CMK (cell line): ENCODE data around the gene MLLT6.

Experiments used
- DNase-seq: peaks from one replicate; pipeline ENCODE4 v3.0.0-alpha.2; 2010; ENCODE audit warnings: low read depth

MLLT6 gene

GRCh38 chr17:38674749-38675615 is 30.1 kb upstream of the MLLT6 start, which contains the start of gene EPOP:
Gene EPOP, minus strand, starts transcription at chr17:38674957. Its CDS starts 462 bp downstream, at chr17:38674495.
- DNase-seq: peak; percentile 77

GRCh38 chr17:38676706-38677504 is 28.2 kb upstream of the MLLT6 start:
- peak; percentile 92 for DNase-seq

DNA sequence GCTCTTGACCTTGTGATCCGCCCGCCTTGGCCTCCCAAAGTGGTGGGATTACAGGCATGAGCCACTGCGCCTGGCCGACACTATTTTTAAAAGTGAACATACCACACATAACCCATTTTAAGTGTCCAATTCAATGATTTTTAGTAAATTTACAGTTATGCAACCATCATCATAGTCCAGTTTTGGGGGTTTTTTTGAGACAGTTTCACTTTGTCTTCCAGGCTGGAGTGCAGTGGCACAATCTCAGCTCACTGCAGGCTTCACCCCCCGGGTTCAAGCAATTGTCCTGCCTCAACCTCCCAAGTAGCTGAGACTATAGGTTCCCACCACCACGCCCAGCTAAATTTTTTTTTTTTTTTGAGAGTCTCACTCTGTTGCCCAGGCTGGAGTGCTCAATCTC is 27.3 kb upstream of the MLLT6 start:
- DNase-seq: no peak

GRCh38 chr17:38681096-38681495 is 24.0 kb upstream of the MLLT6 start:
- DNase-seq: no peak

GRCh38 chr17:38685491-38685890 is 19.6 kb upstream of the MLLT6 start:
- DNase-seq: no peak

DNA sequence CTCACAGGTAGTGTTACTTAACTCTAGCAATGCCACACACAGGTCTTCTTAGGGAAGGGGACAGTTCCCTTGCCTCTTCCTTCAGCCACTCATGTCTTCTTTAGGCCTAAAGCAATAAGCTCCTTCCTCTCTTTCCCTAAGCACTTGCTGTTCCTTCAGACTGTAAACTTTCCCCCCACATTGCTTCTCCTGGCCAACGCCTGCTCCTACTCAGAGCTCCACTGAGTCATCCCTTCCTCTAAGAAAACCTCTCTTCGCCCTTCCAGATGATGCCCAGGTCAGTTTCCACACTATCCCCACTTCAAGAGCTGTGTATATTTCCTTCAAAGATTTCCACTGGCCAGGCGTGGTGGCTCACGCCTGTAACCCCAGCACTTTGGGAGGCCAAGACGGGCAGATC is 17.8 kb upstream of the MLLT6 start:
- DNase-seq: no peak

- DNase-seq: no peak
Measured at GRCh38 chr17:38690386-38690785, 14.7 kb upstream of the MLLT6 start.

GRCh38 chr17:38691154-38691553 is 13.9 kb upstream of the MLLT6 start:
- DNase-seq: no peak

DNA sequence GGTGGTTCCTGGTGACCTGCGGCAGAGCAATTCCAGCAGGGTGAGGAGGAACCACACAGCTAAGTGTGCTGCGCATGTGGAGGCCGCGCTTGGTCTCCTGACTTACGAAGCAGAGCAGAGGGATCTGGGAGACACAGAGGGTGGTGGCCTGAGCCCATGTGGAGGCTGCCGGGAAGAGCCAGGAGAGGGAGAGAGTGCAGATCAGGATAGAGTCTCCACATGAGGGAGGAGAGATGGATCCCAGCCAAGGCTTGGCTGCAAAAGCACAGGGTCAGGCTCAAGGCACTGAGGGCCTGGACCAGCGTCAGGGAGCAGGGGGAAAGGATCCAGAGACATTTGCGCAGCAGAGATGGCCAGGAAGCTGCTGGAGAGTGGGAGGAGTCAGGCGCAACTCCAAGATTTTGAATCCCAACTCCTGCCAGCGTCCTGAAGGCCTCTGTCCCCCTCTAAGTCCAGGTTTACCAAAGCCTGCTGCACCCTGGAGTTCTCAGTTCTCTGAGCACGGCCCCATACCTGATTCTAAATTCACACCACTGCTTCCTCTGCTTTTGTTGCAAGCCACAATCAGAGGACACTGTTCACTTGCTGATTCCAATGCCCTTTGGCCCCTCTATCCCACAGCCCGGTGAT is 11.3 kb upstream of the MLLT6 start:
- no peak for DNase-seq

GRCh38 chr17:38697061-38697820 is 7.8 kb upstream of the MLLT6 start:
- no peak for DNase-seq

DNA sequence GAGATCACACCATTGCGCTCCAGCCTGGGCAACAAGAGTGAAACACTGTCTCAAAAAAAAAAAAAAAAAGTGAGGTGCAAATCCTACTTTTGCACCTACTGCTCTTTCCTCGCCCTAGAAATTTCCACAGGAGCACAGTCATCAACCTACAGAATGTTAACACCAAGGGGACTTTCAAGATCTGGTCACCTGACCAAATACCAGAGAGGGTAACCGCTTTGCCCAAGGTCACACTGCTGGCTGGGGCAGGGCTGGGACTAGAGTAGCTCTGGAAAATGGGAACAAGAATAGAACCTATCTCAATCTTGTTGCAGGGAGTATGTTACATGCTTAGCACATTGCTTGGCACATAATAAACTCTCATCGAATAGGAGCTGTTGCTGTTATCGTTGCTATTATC is 6.3 kb upstream of the MLLT6 start:
- no peak for DNase-seq

DNA sequence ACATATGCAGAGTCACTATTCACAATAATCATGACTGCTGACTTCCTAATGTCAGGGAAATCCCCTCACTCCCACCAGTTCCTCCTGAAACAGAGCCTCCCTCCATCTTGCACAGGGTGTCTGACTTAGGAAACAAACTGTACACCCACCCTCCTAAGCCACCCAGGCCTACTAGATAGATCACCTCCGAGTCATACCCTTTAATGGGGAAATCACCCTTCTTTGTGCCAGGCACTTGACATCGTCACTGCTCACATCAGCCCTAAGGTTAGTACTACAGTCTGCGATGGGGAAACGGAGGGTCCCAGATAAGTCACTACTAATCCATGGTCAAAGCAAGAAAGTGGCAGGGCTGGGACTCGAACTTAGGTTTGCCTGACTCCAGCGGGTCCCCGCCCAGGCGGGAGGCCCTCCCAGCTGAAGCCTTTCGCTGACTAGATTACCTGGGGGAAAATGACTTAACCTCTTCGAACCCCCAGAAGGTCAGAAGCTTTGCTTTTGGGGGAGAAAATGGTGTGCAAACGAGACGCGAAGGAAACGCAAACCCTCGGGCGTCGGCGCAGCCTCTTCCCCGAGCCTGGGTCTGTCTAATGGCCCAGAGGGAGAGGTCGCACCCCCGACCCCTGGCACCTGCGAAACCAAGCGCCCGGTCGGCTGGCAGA is 3.4 kb upstream of the MLLT6 start:
- DNase-seq: no peak

GRCh38 chr17:38702166-38702915 is 2.7 kb upstream of the MLLT6 start:
- DNase-seq: no peak

DNA sequence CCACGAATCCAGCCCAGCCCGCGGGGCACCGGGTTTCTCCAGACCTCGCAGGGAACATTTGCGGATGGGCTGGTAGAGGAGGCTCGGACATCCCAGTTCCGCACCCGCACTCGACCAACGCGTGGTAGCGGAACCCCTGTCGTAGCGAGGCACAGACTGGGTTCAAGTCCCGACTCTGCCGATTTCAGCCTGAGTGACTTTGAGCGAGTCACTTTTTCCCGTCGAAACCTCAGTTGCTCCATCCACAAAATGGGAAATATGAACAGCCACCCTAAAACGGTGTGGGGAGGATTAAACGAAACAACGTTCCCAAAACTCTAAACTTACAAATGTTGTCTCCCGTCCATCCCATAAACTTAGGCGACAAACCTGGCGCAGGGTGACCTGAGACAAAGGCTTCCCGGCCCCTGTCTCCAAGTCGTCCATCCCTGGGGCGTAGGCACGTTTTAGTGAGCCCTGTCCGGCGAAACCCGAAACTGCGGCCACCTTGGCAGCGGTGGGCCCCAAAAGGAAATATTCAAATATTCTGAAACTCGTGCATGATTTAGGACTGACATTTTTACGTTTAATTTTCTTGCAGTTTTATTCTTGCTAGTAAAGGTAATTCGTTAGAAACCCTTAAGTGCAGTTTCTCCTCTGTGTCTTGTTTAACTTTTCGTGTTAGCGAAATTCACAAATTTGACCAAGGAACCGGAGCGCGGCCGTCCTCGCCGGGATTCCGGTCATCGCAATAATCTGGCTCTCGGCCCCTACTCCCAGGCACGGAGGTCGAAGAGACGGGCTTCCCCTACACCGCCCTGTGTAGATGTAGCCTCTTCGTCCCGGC is 1.9 kb upstream of the MLLT6 start:
- no peak for DNase-seq

- peak; percentile 90 for DNase-seq
Measured at GRCh38 chr17:38703742-38704605, 1.1 kb upstream of the MLLT6 start.

GRCh38 chr17:38705523-38705802 is 390 bp downstream of the MLLT6 start:
- no peak for DNase-seq

- no peak for DNase-seq
Measured at GRCh38 chr17:38705803-38706504, 881 bp downstream of the MLLT6 start.

DNA sequence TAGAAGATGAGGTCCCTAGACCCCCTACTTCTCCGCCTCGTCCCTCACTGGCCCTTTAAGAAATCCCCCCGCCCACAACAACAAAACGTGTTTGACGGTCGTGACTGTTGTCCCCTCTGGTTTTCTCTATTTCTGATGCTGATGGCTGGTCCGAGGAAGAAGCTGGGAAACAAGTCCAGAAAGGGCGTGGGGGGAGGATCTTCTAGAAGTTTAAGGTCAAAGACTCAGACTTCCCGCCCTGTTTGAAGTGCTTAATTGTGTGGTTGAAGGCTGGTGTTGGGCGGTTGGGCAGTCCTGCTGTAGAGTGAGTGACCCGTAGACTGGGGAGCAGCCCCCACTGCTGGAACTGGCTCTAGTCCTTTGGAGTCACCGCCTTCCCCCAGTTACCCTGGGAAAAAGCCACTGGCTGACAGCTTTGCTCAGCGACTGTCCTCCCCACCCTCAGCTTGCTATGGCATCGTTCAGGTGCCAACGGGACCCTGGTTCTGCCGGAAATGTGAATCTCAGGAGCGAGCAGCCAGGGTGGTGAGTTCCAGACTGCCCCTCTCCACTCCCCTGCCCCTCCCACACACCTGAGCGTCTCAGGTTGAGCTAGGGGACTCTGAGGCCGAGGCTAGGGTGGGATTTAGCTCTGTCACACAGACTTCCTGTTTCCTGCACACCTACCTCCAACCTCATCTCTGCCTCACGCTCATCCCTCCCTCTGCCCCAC is 1.6 kb downstream of the MLLT6 start:
- DNase-seq: no peak
